GM06990 (cell line): ENCODE data around the gene ABR.

Experiments
- DNase-seq: peaks from one replicate; pipeline ENCODE4 v3.0.0-alpha.2; 2011; ENCODE audit not compliant: insufficient read length; ENCODE audit errors: extremely low read depth
- H3K27me3 ChIP-seq: replicated peaks from 2 replicates; pipeline ENCODE4 v1.6.0; 2011; ENCODE audit warnings: low read length; ENCODE audit not compliant: control insufficient read depth, insufficient read depth
- H3K36me3 ChIP-seq: 2 replicates; pipeline ENCODE4 v1.5.1; 2011; ENCODE audit warnings: low read length; ENCODE audit not compliant: control insufficient read depth, insufficient read depth
- H3K4me3 ChIP-seq: replicated peaks from 2 replicates; pipeline ENCODE4 v1.5.1; 2011; ENCODE audit warnings: low read depth, mild to moderate bottlenecking, control low read depth, low read length
- CTCF ChIP-seq: IDR thresholded peaks from 2 replicates; pipeline ENCODE4 v1.5.1; 2011; ENCODE audit warnings: low read length, control low read depth, mild to moderate bottlenecking, inconsistent platforms; ENCODE audit not compliant: insufficient read depth, poor library complexity, severe bottlenecking

Gene ABR

GRCh38 chr17:1217089-1217385 lies 37.3 kb upstream of the ABR start:
- H3K27me3 ChIP-seq = no peaks in the 10 kb centered on the region
- H3K4me3 ChIP-seq = no peak overlapping the region
- DNase-seq = no peak
- no peaks in the 10 kb centered on the region for H3K36me3 ChIP-seq
- TF ChIP-seq CTCF = no peak

- Histone ChIP-seq H3K4me3 (peak overlapping the region; percentile 22; the same call in 1 of the 2 replicates), H3K27me3 (no peaks in the 10 kb centered on the region), H3K36me3 (no peaks in the 10 kb centered on the region)
- peak; percentile 50 for DNase-seq
- no peak for TF ChIP-seq CTCF
Measured at GRCh38 chr17:1216217-1217088, 36.7 kb upstream of the ABR start.

GRCh38 chr17:1212946-1213345 lies 33.2 kb upstream of the ABR start:
- no peak for DNase-seq
- Histone ChIP-seq H3K4me3 (no peak overlapping the region), H3K27me3 (no peaks in the 10 kb centered on the region), H3K36me3 (no peaks in the 10 kb centered on the region; the same call in 1 of the 2 replicates)
- TF ChIP-seq CTCF = no peak

GRCh38 chr17:1211287-1211686 lies 31.5 kb upstream of the ABR start:
- H3K27me3 ChIP-seq = no peaks in the 10 kb centered on the region

GRCh38 chr17:1208966-1209365 lies 29.2 kb upstream of the ABR start:
- no peak for TF ChIP-seq CTCF
- Histone ChIP-seq H3K36me3 (no peaks in the 10 kb centered on the region; the same call in 1 of the 2 replicates), H3K4me3 (no peak overlapping the region), H3K27me3 (no peaks in the 10 kb centered on the region)
- DNase-seq = no peak

More at GRCh38 chr17:1211287-1211686, 31.5 kb upstream of the ABR start:
- Histone ChIP-seq H3K36me3 (no peaks in the 10 kb centered on the region; the same call in 1 of the 2 replicates), H3K4me3 (no peak overlapping the region)
- no peak for TF ChIP-seq CTCF
- DNase-seq = no peak
